SHP77 treated with DMSO at 0.1 percent for 48 hours (cell line): ENCODE results near the gene ARPC1B.

Experiments
- DNase-seq: peaks from one replicate; lab custom pipeline; 2025; lab: John Stamatoyannopoulos, UW

The ARPC1B gene

GRCh38 chr7:99389772-99390171 is 15.2 kb downstream of the ARPC1B start:
- no peak for DNase-seq

- DNase-seq: no peak
Measured at GRCh38 chr7:99390941-99391602, 16.5 kb downstream of the ARPC1B start.

GRCh38 chr7:99392046-99392445 is 17.5 kb downstream of the ARPC1B start:
- no peak for DNase-seq

- DNase-seq: peak; percentile 75
Measured at GRCh38 chr7:99392659-99393354, 18.3 kb downstream of the ARPC1B start.

GRCh38 chr7:99393355-99394187 is 19.0 kb downstream of the ARPC1B start:
- peak; percentile 75 for DNase-seq

GRCh38 chr7:99394188-99394502 is 19.6 kb downstream of the ARPC1B start:
- no peak for DNase-seq

- no peak for DNase-seq
Measured at GRCh38 chr7:99395616-99396327, 21.2 kb downstream of the ARPC1B start.

GRCh38 chr7:99396418-99397296 is 22.1 kb downstream of the ARPC1B start:
- no peak for DNase-seq

- DNase-seq: no peak
Measured at GRCh38 chr7:99397297-99397983, 22.9 kb downstream of the ARPC1B start.

GRCh38 chr7:99398891-99399445 is 24.4 kb downstream of the ARPC1B start:
- DNase-seq: no peak

GRCh38 chr7:99399597-99399996 is 25.1 kb downstream of the ARPC1B start:
- DNase-seq: no peak

- no peak for DNase-seq
Measured at GRCh38 chr7:99402854-99403253, 28.3 kb downstream of the ARPC1B start.

GRCh38 chr7:99403764-99404163 is 29.2 kb downstream of the ARPC1B start:
- no peak for DNase-seq

- DNase-seq: no peak
Measured at GRCh38 chr7:99404235-99404976, 29.9 kb downstream of the ARPC1B start.

GRCh38 chr7:99404977-99405320 is 30.4 kb downstream of the ARPC1B start:
- DNase-seq: no peak

- DNase-seq: no peak
Measured at GRCh38 chr7:99406557-99406956, 32.0 kb downstream of the ARPC1B start.

- DNase-seq: no peak
Measured at GRCh38 chr7:99407872-99408378, 33.4 kb downstream of the ARPC1B start.

GRCh38 chr7:99408379-99409191 is 34.1 kb downstream of the ARPC1B start, which contains the start of the genes BUD31 and PDAP1:
Gene BUD31, plus strand, starts transcription at chr7:99408969. Its CDS starts 2,124 bp downstream, at chr7:99411093.
Gene PDAP1, minus strand, starts transcription at chr7:99408597. Its CDS starts 49 bp downstream, at chr7:99408548.
- DNase-seq: peak; percentile 95

- DNase-seq: no peak
Measured at GRCh38 chr7:99409192-99409572, 34.7 kb downstream of the ARPC1B start.
